NT2/D1 (cell line): ENCODE results near the gene MTFR2.

Experiments used
- SUZ12 ChIP-seq: IDR thresholded peaks from 2 replicates; pipeline ENCODE4 v1.6.1; 2011; ENCODE audit not compliant: insufficient read length, insufficient read depth; ENCODE audit errors: extremely low read depth
- YY1 ChIP-seq: IDR thresholded peaks from 2 replicates; pipeline ENCODE4 v1.6.1; 2011; ENCODE audit not compliant: insufficient read length, insufficient read depth
- ZNF274 ChIP-seq: IDR thresholded peaks from 2 replicates; pipeline ENCODE4 v1.6.1; 2011; ENCODE audit warnings: mild to moderate bottlenecking, low read depth, low read length

- no peak for TF ChIP-seq YY1
- TF ChIP-seq SUZ12, result no peak
- TF ChIP-seq ZNF274, result no peak
These were observed 24.0 kb downstream of the MTFR2 start for GRCh38 chr6:136226027-136226673.
